ENCODE results near the gene AOPEP.

DNA sequence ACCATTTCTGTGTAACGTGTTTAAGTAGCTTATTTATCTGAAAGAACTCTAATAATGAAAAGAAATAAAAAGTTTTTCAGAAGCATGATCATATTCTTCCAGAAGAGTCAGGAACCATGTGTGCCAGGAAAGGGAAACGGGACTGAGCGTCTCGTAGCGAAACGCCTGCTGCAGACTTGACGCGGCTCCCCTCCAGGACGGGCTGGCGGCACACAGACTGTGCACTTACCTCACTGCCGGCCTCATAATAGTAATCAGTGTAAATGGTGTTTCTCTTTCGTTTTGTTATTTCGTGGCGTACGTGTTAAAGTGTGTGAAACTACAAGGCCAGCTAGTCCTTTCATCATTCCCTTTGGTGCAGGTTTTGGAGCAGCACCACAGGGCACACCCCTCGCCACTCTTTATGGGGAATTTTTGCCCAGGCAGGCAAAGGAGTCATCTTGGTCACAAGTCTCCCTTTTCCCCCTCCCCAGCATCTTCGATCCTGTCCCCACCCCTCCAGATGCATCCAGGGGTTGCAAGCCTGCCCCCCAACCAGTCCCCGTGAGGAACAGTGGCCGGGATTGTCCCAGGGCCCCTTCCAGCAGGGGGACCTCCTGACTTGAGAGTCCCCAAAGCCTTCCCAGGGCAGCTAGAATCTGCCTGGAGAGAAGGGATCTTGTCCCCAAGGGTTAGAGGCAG lies 357.9 kb downstream of the AOPEP start:
- no peak for TF ChIP-seq POLR2A (IDR thresholded peaks at IDR 0.05)
- TF ChIP-seq, protein P1, sequence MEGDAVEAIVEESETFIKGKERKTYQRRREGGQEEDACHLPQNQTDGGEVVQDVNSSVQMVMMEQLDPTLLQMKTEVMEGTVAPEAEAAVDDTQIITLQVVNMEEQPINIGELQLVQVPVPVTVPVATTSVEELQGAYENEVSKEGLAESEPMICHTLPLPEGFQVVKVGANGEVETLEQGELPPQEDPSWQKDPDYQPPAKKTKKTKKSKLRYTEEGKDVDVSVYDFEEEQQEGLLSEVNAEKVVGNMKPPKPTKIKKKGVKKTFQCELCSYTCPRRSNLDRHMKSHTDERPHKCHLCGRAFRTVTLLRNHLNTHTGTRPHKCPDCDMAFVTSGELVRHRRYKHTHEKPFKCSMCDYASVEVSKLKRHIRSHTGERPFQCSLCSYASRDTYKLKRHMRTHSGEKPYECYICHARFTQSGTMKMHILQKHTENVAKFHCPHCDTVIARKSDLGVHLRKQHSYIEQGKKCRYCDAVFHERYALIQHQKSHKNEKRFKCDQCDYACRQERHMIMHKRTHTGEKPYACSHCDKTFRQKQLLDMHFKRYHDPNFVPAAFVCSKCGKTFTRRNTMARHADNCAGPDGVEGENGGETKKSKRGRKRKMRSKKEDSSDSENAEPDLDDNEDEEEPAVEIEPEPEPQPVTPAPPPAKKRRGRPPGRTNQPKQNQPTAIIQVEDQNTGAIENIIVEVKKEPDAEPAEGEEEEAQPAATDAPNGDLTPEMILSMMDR (IDR thresholded peaks at IDR 0.05), result no peak
- no peak for TF ChIP-seq EP300 (IDR thresholded peaks at IDR 0.05)
